ENCODE measurements around the gene EFHD2.
"Not testable (repeated sequence)": the region's sequence is repeated elsewhere in the genome, so short reads cannot be mapped to it uniquely, and the experiment has no call there.

The EFHD2 gene

DNA sequence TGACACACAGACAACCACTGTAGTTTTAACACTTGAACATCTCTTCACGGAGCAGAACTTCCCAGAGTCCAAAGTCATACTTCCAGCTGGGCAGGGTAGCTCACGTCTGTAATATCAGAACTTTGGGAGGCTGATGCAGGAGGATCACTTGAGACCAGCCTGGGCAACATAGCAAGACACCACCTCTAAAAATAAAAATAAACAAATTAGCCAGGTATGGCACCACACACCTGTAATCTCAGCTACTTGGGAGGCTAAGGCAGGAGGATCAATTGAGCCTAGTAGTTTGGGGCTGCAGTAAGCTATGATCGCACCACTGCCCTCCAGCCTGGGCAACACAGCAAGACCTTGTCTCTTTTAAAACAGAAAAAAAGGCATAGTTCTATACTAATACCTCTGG is 24.3 kb upstream of the EFHD2 start:
- no peaks in the 10 kb centered on the region for H3K79me2 ChIP-seq (ENCODE audit: insufficient read depth, low read depth)
- peaks cover 4% of the 10 kb centered on the region; the same call in 1 of the 2 replicates for H3K27me3 ChIP-seq (ENCODE audit: insufficient read depth, low read depth)
- H3K4me3 ChIP-seq (IDR thresholded peaks at IDR 0.05; ENCODE audit: insufficient read depth, low read depth, low read length): no peak overlapping the region
- H4K20me1 ChIP-seq (ENCODE audit: insufficient read depth): no peaks in the 10 kb centered on the region
- H3K9ac ChIP-seq: no peak overlapping the region
- H2AFZ ChIP-seq (ENCODE audit: low read depth): no peak overlapping the region
- no peaks in the 10 kb centered on the region for H3K36me3 ChIP-seq (ENCODE audit: insufficient read depth)
- H3K27ac ChIP-seq: no peak overlapping the region
- no peak overlapping the region for H3K4me2 ChIP-seq
- H3K4me1 ChIP-seq (ENCODE audit: low read depth, poor library complexity, severe bottlenecking): no peaks in the 10 kb centered on the region
- TF ChIP-seq, protein P1, sequence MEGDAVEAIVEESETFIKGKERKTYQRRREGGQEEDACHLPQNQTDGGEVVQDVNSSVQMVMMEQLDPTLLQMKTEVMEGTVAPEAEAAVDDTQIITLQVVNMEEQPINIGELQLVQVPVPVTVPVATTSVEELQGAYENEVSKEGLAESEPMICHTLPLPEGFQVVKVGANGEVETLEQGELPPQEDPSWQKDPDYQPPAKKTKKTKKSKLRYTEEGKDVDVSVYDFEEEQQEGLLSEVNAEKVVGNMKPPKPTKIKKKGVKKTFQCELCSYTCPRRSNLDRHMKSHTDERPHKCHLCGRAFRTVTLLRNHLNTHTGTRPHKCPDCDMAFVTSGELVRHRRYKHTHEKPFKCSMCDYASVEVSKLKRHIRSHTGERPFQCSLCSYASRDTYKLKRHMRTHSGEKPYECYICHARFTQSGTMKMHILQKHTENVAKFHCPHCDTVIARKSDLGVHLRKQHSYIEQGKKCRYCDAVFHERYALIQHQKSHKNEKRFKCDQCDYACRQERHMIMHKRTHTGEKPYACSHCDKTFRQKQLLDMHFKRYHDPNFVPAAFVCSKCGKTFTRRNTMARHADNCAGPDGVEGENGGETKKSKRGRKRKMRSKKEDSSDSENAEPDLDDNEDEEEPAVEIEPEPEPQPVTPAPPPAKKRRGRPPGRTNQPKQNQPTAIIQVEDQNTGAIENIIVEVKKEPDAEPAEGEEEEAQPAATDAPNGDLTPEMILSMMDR (conservative IDR thresholded peaks at IDR 0.05; ENCODE audit: low read depth, low read length): no peak

DNA sequence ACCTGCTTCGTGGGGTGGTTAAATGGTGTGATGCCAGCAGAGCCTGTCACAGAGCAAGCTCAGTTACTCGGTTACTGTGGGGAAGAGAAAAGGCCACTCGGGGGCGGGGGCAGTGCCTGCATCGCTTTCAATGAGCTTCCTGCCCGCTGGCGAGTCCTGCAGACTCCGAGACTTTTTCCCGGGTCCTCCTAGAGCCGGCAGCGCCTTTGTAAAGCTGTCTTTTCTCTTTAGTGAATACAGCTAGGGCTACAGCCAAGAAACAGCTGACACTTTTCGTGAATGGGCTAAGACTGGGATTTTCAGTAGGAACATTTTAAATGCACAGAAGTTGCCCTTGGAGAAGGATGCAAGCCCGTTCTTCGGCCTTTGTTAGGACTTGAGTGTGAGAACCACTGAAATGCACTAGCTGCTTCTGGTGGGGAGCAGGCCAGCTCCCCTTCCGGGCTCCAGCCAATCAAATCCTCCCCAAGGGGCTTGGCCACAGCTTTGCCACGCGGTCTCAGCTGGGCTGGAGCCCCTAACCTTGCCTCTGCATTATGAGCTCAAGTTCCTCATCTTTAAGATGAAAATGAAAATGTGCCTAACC is 23.4 kb upstream of the EFHD2 start:
- Histone ChIP-seq H3K4me1 (ENCODE audit: low read depth, poor library complexity, severe bottlenecking) (no peaks in the 10 kb centered on the region), H3K27ac (no peak overlapping the region), H3K4me3 (IDR thresholded peaks at IDR 0.05; ENCODE audit: insufficient read depth, low read depth, low read length) (no peak overlapping the region), H3K4me2 (no peak overlapping the region), H3K79me2 (ENCODE audit: insufficient read depth, low read depth) (no peaks in the 10 kb centered on the region), H4K20me1 (ENCODE audit: insufficient read depth) (no peaks in the 10 kb centered on the region), H3K9ac (no peak overlapping the region), H2AFZ (ENCODE audit: low read depth) (no peak overlapping the region), H3K27me3 (ENCODE audit: insufficient read depth, low read depth) (peaks cover 3% of the 10 kb centered on the region; the same call in 1 of the 2 replicates), H3K36me3 (ENCODE audit: insufficient read depth) (no peaks in the 10 kb centered on the region)
- TF ChIP-seq, protein P1 (conservative IDR thresholded peaks at IDR 0.05; ENCODE audit: low read depth, low read length): no peak

DNA sequence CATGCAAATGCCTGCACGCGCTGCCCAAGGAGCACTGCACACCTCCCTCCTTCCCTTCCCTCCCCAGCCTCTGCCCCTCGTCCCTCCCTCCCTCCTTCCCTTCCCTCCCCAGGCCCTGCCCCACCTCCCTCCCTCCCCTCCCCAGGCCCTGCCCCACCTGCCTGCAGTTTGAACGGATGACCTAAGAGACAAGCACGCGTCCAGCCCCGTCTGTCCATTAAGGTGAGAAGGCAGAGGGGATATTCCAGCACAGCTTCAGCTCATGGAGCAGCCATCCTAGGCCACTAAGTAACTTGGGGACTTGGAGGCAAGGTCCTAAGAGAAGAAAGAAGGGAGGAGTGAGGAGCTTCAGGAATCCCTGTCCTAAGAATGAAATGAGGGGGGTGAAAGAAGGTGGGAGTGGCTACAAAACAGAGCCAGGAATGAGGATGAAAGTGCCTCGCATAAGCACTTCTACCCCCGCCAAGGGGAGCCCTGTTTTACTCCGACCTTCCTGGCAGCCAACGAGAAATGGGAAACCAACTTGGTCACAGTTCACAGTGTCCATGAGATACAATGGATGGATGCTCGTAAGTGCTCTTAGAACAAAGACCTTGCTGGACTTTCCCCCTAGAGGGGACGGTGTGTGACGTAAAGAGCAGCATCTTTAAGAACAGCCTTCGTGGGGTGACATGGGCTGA is 21.3 kb upstream of the EFHD2 start:
- TF ChIP-seq, protein P1 (conservative IDR thresholded peaks at IDR 0.05; ENCODE audit: low read depth, low read length): no peak
- H4K20me1 ChIP-seq (ENCODE audit: insufficient read depth): no peaks in the 10 kb centered on the region
- peaks cover 2% of the 10 kb centered on the region; the same call in 1 of the 2 replicates for H3K27me3 ChIP-seq (ENCODE audit: insufficient read depth, low read depth)
- H3K4me3 ChIP-seq (IDR thresholded peaks at IDR 0.05; ENCODE audit: insufficient read depth, low read depth, low read length): no peak overlapping the region
- H3K4me2 ChIP-seq: no peak overlapping the region
- no peak overlapping the region for H3K27ac ChIP-seq
- no peaks in the 10 kb centered on the region for H3K79me2 ChIP-seq (ENCODE audit: insufficient read depth, low read depth)
- no peaks in the 10 kb centered on the region for H3K36me3 ChIP-seq (ENCODE audit: insufficient read depth)
- H3K9ac ChIP-seq: no peak overlapping the region
- H3K4me1 ChIP-seq (ENCODE audit: low read depth, poor library complexity, severe bottlenecking): no peaks in the 10 kb centered on the region
- no peak overlapping the region for H2AFZ ChIP-seq (ENCODE audit: low read depth)

DNA sequence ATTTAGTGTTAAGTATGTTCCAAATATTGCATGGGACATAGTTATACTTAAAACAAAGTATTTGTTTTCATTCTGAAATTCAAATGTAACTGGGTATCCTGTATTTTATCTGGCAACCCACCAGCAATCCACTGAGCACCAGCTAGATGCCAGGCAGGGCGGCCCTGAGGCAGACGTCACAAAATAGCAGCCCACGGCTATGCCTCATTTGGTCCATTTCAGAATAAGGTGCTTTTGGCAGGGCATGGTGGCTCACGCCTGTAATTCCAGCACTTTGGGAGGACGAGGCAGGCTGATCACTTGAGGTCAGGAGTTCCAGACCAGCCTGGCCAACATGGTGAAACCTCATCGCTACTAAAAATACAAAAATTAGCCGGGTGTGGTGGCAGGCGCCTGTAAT is 19.9 kb upstream of the EFHD2 start:
- not testable (repeated sequence) for H3K4me1 ChIP-seq (ENCODE audit: low read depth, poor library complexity, severe bottlenecking); H4K20me1 ChIP-seq (ENCODE audit: insufficient read depth); H3K9ac ChIP-seq; H3K4me2 ChIP-seq; H2AFZ ChIP-seq (ENCODE audit: low read depth); H3K27me3 ChIP-seq (ENCODE audit: insufficient read depth, low read depth); H3K27ac ChIP-seq; H3K4me3 ChIP-seq (IDR thresholded peaks at IDR 0.05; ENCODE audit: insufficient read depth, low read depth, low read length); H3K36me3 ChIP-seq (ENCODE audit: insufficient read depth); H3K79me2 ChIP-seq (ENCODE audit: insufficient read depth, low read depth)

DNA sequence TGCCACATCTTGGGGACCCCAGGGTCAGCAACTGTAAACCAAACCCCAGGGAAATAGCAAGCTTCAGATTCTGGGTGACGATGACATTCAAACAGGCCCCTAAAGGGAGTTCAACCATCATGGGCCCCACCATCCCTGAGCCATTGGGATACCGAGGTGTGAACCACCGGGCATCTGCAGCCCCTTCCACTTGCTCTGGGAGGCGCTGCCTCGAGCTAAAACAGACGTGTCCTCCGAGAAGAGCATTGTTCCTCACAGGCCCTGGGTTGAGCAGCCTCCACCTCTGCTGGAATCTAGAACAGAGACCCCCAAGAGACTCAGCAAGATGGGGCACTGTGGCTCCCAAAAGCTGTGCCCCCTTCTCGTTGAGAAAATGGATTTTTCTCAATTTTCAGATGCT is 19.0 kb upstream of the EFHD2 start:
- H3K27me3 ChIP-seq (ENCODE audit: insufficient read depth, low read depth): peaks cover 4% of the 10 kb centered on the region; the same call in 1 of the 2 replicates
- no peak overlapping the region for H3K27ac ChIP-seq
- no peak overlapping the region for H2AFZ ChIP-seq (ENCODE audit: low read depth)
- no peaks in the 10 kb centered on the region for H4K20me1 ChIP-seq (ENCODE audit: insufficient read depth)
- TF ChIP-seq, protein P1 (conservative IDR thresholded peaks at IDR 0.05; ENCODE audit: low read depth, low read length): no peak
- H3K79me2 ChIP-seq (ENCODE audit: insufficient read depth, low read depth): no peaks in the 10 kb centered on the region
- H3K4me3 ChIP-seq (IDR thresholded peaks at IDR 0.05; ENCODE audit: insufficient read depth, low read depth, low read length): no peak overlapping the region
- no peaks in the 10 kb centered on the region for H3K4me1 ChIP-seq (ENCODE audit: low read depth, poor library complexity, severe bottlenecking)
- H3K4me2 ChIP-seq: no peak overlapping the region
- H3K9ac ChIP-seq: no peak overlapping the region
- H3K36me3 ChIP-seq (ENCODE audit: insufficient read depth): no peaks in the 10 kb centered on the region

Measured in KMS-11 (cell line).